Body of pancreas (tissue), 4 donors: ENCODE data around the gene LOXHD1. TPM values are rescaled to one million over a fixed set of nuclear protein-coding genes. Genes with fewer than 3 reads are reported as not detected.

ENCODE experiments used
- ATAC-seq: fragments of 150-250 bp; one replicate; pipeline ENCODE4 v1.9.1; 2016
- DNase-seq, 4 donors: peaks; one replicate each; pipeline ENCODE4 v3.0.0-alpha.2; 2019
- H3K27ac ChIP-seq, 4 donors: fragments of 200-600 bp; sonication (generic); 1 replicate in 3 of 4; 2 replicates in 1 of 4; pipeline versions ENCODE4 v1.5.1 to v1.6.1; 2016 to 2019; ENCODE audit warnings: mild to moderate bottlenecking in 1 of 4, mixed read lengths in 1 of 4, moderate library complexity in 1 of 4
- H3K27me3 ChIP-seq, 2 donors: fragments of 200-600 bp; sonication (generic); one replicate each; pipeline ENCODE4 v1.6.0; 2016; ENCODE audit warnings: mild to moderate bottlenecking in 1 of 2
- H3K36me3 ChIP-seq, 2 donors: fragments of 200-600 bp; sonication (generic); replicated peaks in 1 of 2; 2 replicates each; pipeline ENCODE4 v1.5.1; 2016; ENCODE audit warnings: low read depth in 2 of 2; ENCODE audit not compliant: insufficient read depth in 1 of 2
- H3K4me1 ChIP-seq: fragments of 200-600 bp; sonication (generic); one replicate; pipeline ENCODE4 v1.6.0; 2016
- H3K4me3 ChIP-seq, 2 donors: fragments of 200-600 bp; sonication (generic); 1 replicate in 1 of 2; 2 replicates in 1 of 2; pipeline ENCODE4 v1.5.1; 2016 to 2019
- H3K9me3 ChIP-seq, 3 donors: fragments of 200-600 bp; sonication (generic); 1 replicate in 2 of 3; 2 replicates in 1 of 3; pipeline ENCODE4 v1.5.1; 2016
- POLR2A ChIP-seq, 3 donors: fragments of 450-650 bp; IDR thresholded peaks; one replicate each; pipeline ENCODE4 v1.6.1; 2016; ENCODE audit warnings: antibody characterized with exemption in 3 of 3, mild to moderate bottlenecking in 2 of 3
- WGBS, 2 donors: methylation state at CpG; one replicate each; pipeline ENCODE4 v1.1.5; 2017; 5-methylcytosine and 5-hydroxymethylcytosine counted together
- intact Hi-C: fragments of 100-400 bp; cut with DNase I; formaldehyde crosslinking; loops from one replicate; pipeline ENCODE4 v1.15.1; 2023
- total RNA-seq, 2 donors: library from RNA; depleted of rRNA; stranded (reverse); fragments of >200 nt; gene quantifications; one replicate each; pipeline ENCODE4 v1.1.0, GENCODE V29; 2016
- TF ChIP-seq, protein P1 (sequence below), 7 experiments: fragments of 450-650 bp in 4 of 7; fragments of 200-600 bp in 3 of 7; sonication (generic) in 3 of 7; IDR thresholded peaks; one replicate each; pipeline ENCODE4 v1.5.1; 2016 to 2019; ENCODE audit warnings: antibody characterized with exemption in 7 of 7

The LOXHD1 gene, protein sequence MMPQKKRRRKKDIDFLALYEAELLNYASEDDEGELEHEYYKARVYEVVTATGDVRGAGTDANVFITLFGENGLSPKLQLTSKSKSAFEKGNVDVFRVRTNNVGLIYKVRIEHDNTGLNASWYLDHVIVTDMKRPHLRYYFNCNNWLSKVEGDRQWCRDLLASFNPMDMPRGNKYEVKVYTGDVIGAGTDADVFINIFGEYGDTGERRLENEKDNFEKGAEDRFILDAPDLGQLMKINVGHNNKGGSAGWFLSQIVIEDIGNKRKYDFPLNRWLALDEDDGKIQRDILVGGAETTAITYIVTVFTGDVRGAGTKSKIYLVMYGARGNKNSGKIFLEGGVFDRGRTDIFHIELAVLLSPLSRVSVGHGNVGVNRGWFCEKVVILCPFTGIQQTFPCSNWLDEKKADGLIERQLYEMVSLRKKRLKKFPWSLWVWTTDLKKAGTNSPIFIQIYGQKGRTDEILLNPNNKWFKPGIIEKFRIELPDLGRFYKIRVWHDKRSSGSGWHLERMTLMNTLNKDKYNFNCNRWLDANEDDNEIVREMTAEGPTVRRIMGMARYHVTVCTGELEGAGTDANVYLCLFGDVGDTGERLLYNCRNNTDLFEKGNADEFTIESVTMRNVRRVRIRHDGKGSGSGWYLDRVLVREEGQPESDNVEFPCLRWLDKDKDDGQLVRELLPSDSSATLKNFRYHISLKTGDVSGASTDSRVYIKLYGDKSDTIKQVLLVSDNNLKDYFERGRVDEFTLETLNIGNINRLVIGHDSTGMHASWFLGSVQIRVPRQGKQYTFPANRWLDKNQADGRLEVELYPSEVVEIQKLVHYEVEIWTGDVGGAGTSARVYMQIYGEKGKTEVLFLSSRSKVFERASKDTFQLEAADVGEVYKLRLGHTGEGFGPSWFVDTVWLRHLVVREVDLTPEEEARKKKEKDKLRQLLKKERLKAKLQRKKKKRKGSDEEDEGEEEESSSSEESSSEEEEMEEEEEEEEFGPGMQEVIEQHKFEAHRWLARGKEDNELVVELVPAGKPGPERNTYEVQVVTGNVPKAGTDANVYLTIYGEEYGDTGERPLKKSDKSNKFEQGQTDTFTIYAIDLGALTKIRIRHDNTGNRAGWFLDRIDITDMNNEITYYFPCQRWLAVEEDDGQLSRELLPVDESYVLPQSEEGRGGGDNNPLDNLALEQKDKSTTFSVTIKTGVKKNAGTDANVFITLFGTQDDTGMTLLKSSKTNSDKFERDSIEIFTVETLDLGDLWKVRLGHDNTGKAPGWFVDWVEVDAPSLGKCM (N-terminal part only)
- under 1 TPM in 1 of 2 donors, not detected in 1; 0.26 TPM for total RNA-seq

DNA sequence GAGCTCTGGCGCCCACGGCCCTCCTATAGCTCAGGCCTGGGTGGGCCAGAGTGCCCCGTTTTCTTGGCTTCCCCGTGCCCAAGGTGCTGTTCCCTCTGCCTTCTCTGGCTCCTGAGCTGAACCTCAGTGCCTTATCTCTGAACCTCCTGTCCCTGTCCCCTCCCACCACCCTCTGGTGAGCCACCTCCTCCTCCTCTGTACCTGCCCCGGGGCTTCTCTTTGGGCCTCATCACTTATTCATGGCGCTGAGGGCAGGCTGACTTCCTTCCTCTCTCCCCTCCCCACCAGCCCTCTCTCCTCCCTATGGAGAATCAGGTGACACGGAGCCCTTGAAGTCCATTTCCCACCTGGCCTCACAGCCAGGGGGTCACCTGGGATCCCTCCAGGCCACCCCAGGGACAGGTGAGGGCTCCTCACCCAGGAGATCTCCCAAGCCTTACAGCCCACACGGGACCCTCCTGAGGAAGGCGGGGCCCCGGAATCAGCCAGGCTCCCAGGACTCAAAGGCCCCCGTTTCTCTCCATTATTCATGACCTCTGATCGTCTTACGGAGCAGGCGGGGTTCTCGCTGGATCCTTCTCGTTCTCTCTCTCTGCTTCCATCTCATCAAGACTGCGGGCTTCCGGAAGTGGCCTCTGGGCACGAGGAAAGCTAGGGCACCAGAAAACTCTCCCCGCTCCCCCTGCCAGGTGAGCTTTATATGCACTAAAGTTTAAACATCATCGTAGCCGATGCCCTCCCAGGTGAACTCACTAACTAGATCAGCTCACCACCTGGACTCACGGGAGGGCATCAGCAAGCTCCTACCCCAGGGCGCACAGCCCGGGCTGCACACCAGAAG, at the start of gene LOXHD1:
Gene LOXHD1 (minus strand): TSS at position 106 of the 841 bp plus-strand sequence. CDS start 187 bp downstream, outside the sequence.
- WGBS, 2 donors = 57 to 61% methylated on average over 22 to 25 of the region's 25 CpGs
- no peak within 1 kb of the TSS for H3K4me3 ChIP-seq
- DNase-seq (no peak), ATAC-seq (no peak)
- TF ChIP-seq POLR2A (IDR thresholded peaks at IDR 0.05) = no peak
- TF ChIP-seq, protein P1, sequence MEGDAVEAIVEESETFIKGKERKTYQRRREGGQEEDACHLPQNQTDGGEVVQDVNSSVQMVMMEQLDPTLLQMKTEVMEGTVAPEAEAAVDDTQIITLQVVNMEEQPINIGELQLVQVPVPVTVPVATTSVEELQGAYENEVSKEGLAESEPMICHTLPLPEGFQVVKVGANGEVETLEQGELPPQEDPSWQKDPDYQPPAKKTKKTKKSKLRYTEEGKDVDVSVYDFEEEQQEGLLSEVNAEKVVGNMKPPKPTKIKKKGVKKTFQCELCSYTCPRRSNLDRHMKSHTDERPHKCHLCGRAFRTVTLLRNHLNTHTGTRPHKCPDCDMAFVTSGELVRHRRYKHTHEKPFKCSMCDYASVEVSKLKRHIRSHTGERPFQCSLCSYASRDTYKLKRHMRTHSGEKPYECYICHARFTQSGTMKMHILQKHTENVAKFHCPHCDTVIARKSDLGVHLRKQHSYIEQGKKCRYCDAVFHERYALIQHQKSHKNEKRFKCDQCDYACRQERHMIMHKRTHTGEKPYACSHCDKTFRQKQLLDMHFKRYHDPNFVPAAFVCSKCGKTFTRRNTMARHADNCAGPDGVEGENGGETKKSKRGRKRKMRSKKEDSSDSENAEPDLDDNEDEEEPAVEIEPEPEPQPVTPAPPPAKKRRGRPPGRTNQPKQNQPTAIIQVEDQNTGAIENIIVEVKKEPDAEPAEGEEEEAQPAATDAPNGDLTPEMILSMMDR (IDR thresholded peaks at IDR 0.05) = no peak
- H3K36me3 ChIP-seq = no peaks in the 10 kb centered on the region
- H3K4me1 ChIP-seq = no peaks in the 10 kb centered on the region
- H3K9me3 ChIP-seq = no peaks in the 10 kb centered on the region
- H3K27ac ChIP-seq = no peak within 1 kb of the TSS
- H3K27me3 ChIP-seq = no peaks in the 10 kb centered on the region
- intact Hi-C loops = loop anchor here (5.0 kb wide), 1 partner anchor 510 kb away; no protein-coding TSS in a partner anchor

DNA sequence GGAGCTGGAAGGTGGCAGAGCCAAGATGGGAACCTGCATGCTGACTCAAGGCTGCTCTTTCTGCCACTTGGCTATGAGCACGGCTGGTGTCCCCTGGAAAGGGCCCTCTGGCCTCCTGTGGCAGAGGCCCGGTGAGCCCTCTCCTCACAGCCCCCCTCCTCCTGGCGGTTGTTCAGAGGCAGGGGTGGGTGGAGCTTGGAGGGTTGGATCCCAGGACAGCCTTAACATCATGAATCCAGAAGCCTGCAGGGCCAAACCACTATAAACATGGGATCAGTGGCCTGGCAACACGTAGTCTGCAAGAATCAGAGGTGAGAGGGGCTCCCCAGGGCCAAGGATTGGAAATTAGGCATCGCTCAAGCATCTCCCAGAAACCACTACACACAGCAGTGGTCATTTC, 48.5 kb upstream of the LOXHD1 start:
- Histone ChIP-seq H3K27ac (no peak overlapping the region), H3K9me3 (no peaks in the 10 kb centered on the region), H3K36me3 (no peaks in the 10 kb centered on the region), H3K4me3 (no peak overlapping the region), H3K4me1 (no peaks in the 10 kb centered on the region), H3K27me3 (no peaks in the 10 kb centered on the region)
- 42 to 68% methylated on average over 2 to 5 of the region's 5 CpGs for WGBS, 2 donors
- DNase-seq = no peak
- ATAC-seq = no peak
- no peak for TF ChIP-seq POLR2A (IDR thresholded peaks at IDR 0.05)
- TF ChIP-seq, protein P1 (IDR thresholded peaks at IDR 0.05) = no peak
- intact Hi-C loops = no loop called here

DNA sequence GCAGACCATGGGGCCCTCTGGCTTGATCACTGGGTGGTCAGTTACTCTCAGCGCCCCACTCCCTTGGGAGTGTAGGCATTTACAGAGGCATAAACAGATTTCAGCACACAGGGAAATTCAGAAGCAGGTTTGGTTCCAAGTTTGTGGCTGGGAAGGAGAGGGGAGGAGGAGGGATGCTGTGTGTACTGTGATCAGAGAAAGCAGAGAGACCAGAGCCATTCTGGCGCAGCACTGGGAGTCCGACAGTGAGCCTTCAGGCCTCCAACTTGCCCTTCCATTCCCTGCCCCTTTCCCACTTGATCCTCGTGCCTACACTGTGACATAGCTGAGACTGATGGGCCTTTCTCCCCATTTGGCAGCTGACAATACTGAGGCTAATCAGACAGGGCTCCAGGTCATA, 47.8 kb upstream of the LOXHD1 start:
- no peak overlapping the region for H3K4me3 ChIP-seq
- no peak overlapping the region for H3K27ac ChIP-seq
- intact Hi-C loops = no loop called here
- 67 to 76% methylated on average over 4 of the region's 4 CpGs for WGBS, 2 donors
- ATAC-seq (no peak), DNase-seq (no peak)
- no peaks in the 10 kb centered on the region for H3K36me3 ChIP-seq
- H3K4me1 ChIP-seq = no peaks in the 10 kb centered on the region
- TF ChIP-seq, protein P1 (IDR thresholded peaks at IDR 0.05) = no peak
- TF ChIP-seq POLR2A (IDR thresholded peaks at IDR 0.05) = no peak
- H3K9me3 ChIP-seq = no peaks in the 10 kb centered on the region
- no peaks in the 10 kb centered on the region for H3K27me3 ChIP-seq

DNA sequence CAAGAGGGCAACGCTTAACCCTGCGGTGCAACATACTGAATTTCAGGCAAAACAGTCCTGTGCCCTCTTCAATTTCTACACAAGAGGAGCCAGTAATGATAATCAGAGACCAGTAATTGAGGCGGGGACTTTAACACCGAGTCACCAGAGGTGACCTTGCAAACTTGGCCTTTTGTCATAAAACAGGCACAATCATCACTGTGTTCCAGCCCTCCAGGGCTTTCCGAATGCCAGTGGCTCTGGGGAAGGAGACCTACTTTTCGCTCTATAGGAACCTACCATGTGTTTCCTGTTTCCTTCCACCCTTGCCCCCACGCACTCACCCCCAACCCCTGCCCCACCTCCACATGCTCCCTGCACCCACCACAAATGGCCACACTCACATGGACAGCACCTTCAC, 47.2 kb upstream of the LOXHD1 start:
- ATAC-seq = no peak
- 61 to 69% methylated on average over 7 of the region's 7 CpGs for WGBS, 2 donors
- no peak overlapping the region for H3K4me3 ChIP-seq

More for the DNA sequence above, 47.2 kb upstream of the LOXHD1 start:
- no peak for DNase-seq
- Histone ChIP-seq H3K9me3 (no peaks in the 10 kb centered on the region), H3K36me3 (no peaks in the 10 kb centered on the region), H3K4me1 (no peaks in the 10 kb centered on the region), H3K27me3 (no peaks in the 10 kb centered on the region), H3K27ac (no peak overlapping the region)
- intact Hi-C loops = no loop called here
- TF ChIP-seq, protein P1 (IDR thresholded peaks at IDR 0.05) = no peak
- no peak for TF ChIP-seq POLR2A (IDR thresholded peaks at IDR 0.05)
